Measurements from ENCODE around the gene LHB.
"Not testable (repeated sequence)": the region's sequence is repeated elsewhere in the genome, so short reads cannot be mapped to it uniquely, and the experiment has no call there.

Gene LHB

GRCh38 chr19:49036815-49037214 is 19.9 kb upstream of the LHB start, which contains the start of gene CGB1:
Gene CGB1 (minus strand): TSS chr19:49036895. CDS start chr19:49036711, 184 bp downstream.
- DNase-seq = peak; percentile 68

GRCh38 chr19:49031642-49032301 is 14.9 kb upstream of the LHB start, which contains the start of gene CGB2:
Gene CGB2 (plus strand): TSS chr19:49031890. CDS start chr19:49032096, 206 bp downstream.
- DNase-seq = peak; percentile 84

- not testable (repeated sequence) for DNase-seq
Measured at GRCh38 chr19:49030323-49030722, 13.4 kb upstream of the LHB start.

GRCh38 chr19:49029749-49030148 is 12.9 kb upstream of the LHB start:
- DNase-seq = not testable (repeated sequence)

GRCh38 chr19:49028686-49029085 is 11.8 kb upstream of the LHB start:
- not testable (repeated sequence) for DNase-seq

- not testable (repeated sequence) for DNase-seq
Measured at GRCh38 chr19:49025599-49025998, 8.7 kb upstream of the LHB start.

- DNase-seq = not testable (repeated sequence)
Measured at GRCh38 chr19:49025088-49025487, 8.2 kb upstream of the LHB start.

GRCh38 chr19:49024233-49024632 is 7.3 kb upstream of the LHB start, which contains the start of gene CGB3:
Gene CGB3 (minus strand): TSS chr19:49024333. CDS start chr19:49023971, 362 bp downstream.
- DNase-seq = not testable (repeated sequence)

GRCh38 chr19:49022116-49022515 is 5.2 kb upstream of the LHB start:
- DNase-seq = no peak

- no peak for DNase-seq
Measured at GRCh38 chr19:49020931-49021895, 4.3 kb upstream of the LHB start.

GRCh38 chr19:49020342-49020741 is 3.5 kb upstream of the LHB start:
- DNase-seq = no peak

GRCh38 chr19:49019242-49019932 is 2.5 kb upstream of the LHB start:
- DNase-seq = peak; percentile 22

GRCh38 chr19:49018388-49019241 is 1.7 kb upstream of the LHB start:
- peak; percentile 28 for DNase-seq

GRCh38 chr19:49017666-49018351 is 918 bp upstream of the LHB start:
- DNase-seq = peak; percentile 73

GRCh38 chr19:49016067-49016839 is 638 bp downstream of the LHB start:
- DNase-seq = no peak

- DNase-seq = no peak
Measured at GRCh38 chr19:49014870-49015255, 2.0 kb downstream of the LHB start.

GRCh38 chr19:49014123-49014869 is 2.6 kb downstream of the LHB start:
- no peak for DNase-seq

- DNase-seq = no peak
Measured at GRCh38 chr19:49011194-49011593, 5.7 kb downstream of the LHB start.

- DNase-seq = no peak
Measured at GRCh38 chr19:49010453-49010852, 6.4 kb downstream of the LHB start.

- no peak for DNase-seq
Measured at GRCh38 chr19:49009828-49010227, 7.1 kb downstream of the LHB start.
